Prostate gland (tissue), 2 donors: ENCODE results near the gene PRDM16.

Experiments used
- POLR2A ChIP-seq: fragments of 450-650 bp; IDR thresholded peaks from one replicate; pipeline ENCODE4 v1.6.1; 2016; ENCODE audit warnings: antibody characterized with exemption, mild to moderate bottlenecking
- TF ChIP-seq, protein P1 (sequence below), 4 experiments: fragments of 200-600 bp in 2 of 4; fragments of 450-650 bp in 2 of 4; sonication (generic) in 2 of 4; IDR thresholded peaks; 1 replicate in 3 of 4; 2 replicates in 1 of 4; pipeline ENCODE4 v1.5.1; 2016 to 2019; ENCODE audit warnings: antibody characterized with exemption in 4 of 4, mild to moderate bottlenecking in 2 of 4, moderate library complexity in 2 of 4

DNA sequence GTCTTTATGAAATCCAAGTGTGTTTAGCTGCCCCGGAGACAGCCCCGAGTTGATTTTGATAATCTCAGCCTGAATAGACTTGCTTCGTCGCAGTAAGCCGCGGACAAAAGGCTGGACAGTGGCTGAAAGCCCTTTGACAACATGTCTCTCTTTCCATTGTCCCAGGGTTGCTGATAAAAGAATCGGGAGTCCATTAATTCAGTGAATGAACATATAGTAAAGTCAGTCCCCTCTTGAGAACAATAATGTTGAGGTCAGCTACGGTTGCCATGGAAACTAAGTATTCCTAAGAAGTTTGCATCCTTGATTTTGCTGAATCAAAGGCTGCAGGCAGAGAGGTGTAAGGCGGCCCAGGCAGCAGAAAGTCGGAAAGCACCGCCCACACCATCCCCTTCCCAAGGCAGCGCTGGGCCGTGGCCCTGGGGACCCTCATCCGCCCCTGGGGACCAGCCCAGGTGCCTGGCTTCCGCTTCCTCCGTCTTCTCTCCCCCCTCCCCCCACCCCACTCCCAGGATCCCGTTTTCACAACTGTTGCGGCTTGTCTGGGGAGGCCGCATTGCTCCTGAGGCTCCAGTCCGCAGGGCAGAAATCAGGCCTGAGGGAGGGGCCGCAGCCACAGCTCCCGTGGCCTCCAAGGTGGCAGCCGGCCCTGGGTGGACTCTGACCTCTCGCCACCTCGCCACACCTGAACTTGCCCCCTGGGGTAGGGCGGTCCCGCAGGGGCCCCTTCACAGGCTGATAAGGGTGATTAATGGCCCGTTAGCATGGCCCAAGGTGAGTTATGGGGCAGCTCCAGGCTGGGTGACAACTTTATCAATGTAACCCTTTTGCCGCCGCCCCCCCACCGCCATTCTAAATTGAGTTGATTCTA, 180.9 kb downstream of the PRDM16 start:
- TF ChIP-seq, protein P1, sequence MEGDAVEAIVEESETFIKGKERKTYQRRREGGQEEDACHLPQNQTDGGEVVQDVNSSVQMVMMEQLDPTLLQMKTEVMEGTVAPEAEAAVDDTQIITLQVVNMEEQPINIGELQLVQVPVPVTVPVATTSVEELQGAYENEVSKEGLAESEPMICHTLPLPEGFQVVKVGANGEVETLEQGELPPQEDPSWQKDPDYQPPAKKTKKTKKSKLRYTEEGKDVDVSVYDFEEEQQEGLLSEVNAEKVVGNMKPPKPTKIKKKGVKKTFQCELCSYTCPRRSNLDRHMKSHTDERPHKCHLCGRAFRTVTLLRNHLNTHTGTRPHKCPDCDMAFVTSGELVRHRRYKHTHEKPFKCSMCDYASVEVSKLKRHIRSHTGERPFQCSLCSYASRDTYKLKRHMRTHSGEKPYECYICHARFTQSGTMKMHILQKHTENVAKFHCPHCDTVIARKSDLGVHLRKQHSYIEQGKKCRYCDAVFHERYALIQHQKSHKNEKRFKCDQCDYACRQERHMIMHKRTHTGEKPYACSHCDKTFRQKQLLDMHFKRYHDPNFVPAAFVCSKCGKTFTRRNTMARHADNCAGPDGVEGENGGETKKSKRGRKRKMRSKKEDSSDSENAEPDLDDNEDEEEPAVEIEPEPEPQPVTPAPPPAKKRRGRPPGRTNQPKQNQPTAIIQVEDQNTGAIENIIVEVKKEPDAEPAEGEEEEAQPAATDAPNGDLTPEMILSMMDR (IDR thresholded peaks at IDR 0.05), result no peak
- TF ChIP-seq POLR2A, result no peak
